ENCODE data around the gene TSPAN9.

DNA sequence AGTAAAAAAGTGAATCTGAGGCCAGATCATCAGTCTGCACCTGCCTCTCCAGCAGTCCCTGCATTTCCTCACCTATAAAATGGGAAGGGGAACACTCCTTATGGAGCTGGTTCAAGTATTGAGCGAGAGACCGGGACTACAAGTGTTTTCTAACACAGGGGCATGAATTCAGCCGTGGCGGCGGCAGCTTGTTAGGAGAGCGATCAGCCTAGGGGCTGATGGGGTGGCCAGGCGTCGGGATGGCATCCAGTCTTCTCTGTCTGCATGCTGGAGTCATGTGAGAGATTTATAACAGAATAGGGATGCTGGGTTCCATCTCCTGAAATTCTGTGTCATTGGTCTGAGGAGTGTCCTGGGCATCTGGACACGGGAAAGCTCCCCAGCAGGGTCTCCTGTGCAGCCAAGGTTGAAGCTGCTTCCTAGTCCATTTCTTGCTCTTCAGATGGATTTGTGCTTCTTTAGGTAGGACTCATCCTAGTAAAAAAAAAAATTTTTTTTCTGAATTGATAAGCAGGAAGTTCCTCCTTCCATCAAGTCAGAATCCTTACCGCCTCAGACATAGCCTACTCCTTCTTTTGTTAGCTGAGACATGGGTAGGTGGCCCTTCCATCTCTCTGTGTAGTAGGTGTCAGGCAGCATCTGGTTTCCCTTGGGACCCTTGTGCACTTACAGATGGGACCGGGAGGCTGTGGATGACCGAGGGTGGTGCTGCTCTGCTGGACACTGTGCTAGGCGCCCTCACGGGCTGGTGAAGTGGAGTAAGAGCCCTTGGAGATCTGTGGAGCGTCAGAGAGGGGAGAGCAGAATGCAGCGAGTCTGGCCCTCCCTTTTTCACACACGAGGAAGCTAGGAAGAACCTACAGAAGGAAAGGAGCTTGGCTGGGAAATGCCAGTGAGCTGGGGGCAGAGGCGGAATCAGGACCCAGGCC, 146.7 kb downstream of the TSPAN9 start:
- TF ChIP-seq, protein P1, sequence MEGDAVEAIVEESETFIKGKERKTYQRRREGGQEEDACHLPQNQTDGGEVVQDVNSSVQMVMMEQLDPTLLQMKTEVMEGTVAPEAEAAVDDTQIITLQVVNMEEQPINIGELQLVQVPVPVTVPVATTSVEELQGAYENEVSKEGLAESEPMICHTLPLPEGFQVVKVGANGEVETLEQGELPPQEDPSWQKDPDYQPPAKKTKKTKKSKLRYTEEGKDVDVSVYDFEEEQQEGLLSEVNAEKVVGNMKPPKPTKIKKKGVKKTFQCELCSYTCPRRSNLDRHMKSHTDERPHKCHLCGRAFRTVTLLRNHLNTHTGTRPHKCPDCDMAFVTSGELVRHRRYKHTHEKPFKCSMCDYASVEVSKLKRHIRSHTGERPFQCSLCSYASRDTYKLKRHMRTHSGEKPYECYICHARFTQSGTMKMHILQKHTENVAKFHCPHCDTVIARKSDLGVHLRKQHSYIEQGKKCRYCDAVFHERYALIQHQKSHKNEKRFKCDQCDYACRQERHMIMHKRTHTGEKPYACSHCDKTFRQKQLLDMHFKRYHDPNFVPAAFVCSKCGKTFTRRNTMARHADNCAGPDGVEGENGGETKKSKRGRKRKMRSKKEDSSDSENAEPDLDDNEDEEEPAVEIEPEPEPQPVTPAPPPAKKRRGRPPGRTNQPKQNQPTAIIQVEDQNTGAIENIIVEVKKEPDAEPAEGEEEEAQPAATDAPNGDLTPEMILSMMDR (IDR thresholded peaks at IDR 0.05): no peak
- no peak for TF ChIP-seq POLR2AphosphoS5 (IDR thresholded peaks at IDR 0.05)
- TF ChIP-seq POLR2A (IDR thresholded peaks at IDR 0.05): no peak
- no peak for TF ChIP-seq EP300 (IDR thresholded peaks at IDR 0.05)

Measured in suprapubic skin (tissue), 4 donors.